SK-N-SH (cell line): ENCODE measurements around the gene KAT2A.

Source experiments
- CHD2 ChIP-seq: fragments of 150-350 bp; IDR thresholded peaks from 2 replicates; pipeline ENCODE4 v1.6.1; 2018; ENCODE audit warnings: low read length; ENCODE audit not compliant: partially characterized antibody
- EP300 ChIP-seq, 2 experiments: IDR thresholded peaks; 2 replicates each; pipeline versions ENCODE4 v1.4.0 to v1.6.1; 2012; ENCODE audit warnings: borderline replicate concordance in 1 of 2, low read depth in 1 of 2, low read length in 1 of 2
- JUND ChIP-seq: IDR thresholded peaks from 2 replicates; pipeline ENCODE4 v1.4.0; 2012
- MXI1 ChIP-seq: IDR thresholded peaks from 2 replicates; pipeline ENCODE4 v1.6.1; 2012; ENCODE audit warnings: mild to moderate bottlenecking, low read depth, low read length, improper control_type of control experiment
- NRF1 ChIP-seq: IDR thresholded peaks from 2 replicates; pipeline ENCODE4 v1.6.1; 2012; ENCODE audit warnings: low read depth, mild to moderate bottlenecking, low read length
- POLR2AphosphoS5 ChIP-seq: IDR thresholded peaks from 2 replicates; pipeline ENCODE4 v1.6.1; 2012; ENCODE audit warnings: low read depth, low read length
- RAD21 ChIP-seq: IDR thresholded peaks from 2 replicates; pipeline ENCODE4 v1.6.1; 2012; ENCODE audit warnings: mild to moderate bottlenecking, low read length
- RCOR1 ChIP-seq: fragments of 150-350 bp; IDR thresholded peaks from 2 replicates; pipeline ENCODE4 v1.6.1; 2017; ENCODE audit warnings: antibody characterized with exemption, low read length
- TF ChIP-seq, protein P1 (sequence below): fragments of 200-600 bp; sonication (generic); IDR thresholded peaks from 2 replicates; pipeline ENCODE4 v1.6.1; 2017; ENCODE audit warnings: antibody characterized with exemption, mild to moderate bottlenecking, moderate library complexity

DNA sequence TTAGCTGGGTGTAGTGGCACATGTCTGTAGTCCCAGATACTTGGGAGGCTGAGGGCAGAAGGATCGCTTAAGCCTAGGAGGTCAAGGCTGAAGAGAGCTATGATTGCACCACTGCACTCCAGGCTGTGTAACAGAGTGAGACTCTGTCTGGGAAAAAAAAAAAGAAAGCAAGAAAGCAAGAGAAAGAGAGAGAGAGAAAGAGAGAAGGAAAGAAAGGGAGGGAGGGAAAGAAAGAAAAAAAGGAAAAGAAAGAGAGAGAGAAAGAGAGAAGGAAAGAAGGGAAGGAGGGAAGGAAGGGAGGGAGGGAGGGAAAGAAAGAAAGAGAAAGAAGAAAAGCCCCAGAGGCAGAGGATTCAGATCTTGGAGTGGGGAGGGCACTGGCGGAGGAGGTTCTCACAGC lies 15.2 kb downstream of the KAT2A start:
- TF ChIP-seq MXI1 (no peak), RCOR1 (no peak), EP300 (IDR thresholded peaks at IDR 0.05; ENCODE audit: borderline replicate concordance in 1 of 2, low read depth in 1 of 2, low read length in 1 of 2) (no peak), JUND (no peak), NRF1 (no peak), CHD2 (no peak), POLR2AphosphoS5 (no peak), RAD21 (no peak)
- TF ChIP-seq, protein P1, sequence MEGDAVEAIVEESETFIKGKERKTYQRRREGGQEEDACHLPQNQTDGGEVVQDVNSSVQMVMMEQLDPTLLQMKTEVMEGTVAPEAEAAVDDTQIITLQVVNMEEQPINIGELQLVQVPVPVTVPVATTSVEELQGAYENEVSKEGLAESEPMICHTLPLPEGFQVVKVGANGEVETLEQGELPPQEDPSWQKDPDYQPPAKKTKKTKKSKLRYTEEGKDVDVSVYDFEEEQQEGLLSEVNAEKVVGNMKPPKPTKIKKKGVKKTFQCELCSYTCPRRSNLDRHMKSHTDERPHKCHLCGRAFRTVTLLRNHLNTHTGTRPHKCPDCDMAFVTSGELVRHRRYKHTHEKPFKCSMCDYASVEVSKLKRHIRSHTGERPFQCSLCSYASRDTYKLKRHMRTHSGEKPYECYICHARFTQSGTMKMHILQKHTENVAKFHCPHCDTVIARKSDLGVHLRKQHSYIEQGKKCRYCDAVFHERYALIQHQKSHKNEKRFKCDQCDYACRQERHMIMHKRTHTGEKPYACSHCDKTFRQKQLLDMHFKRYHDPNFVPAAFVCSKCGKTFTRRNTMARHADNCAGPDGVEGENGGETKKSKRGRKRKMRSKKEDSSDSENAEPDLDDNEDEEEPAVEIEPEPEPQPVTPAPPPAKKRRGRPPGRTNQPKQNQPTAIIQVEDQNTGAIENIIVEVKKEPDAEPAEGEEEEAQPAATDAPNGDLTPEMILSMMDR, result no peak
